ENCODE data around the gene MRNIP.

Gene MRNIP

DNA sequence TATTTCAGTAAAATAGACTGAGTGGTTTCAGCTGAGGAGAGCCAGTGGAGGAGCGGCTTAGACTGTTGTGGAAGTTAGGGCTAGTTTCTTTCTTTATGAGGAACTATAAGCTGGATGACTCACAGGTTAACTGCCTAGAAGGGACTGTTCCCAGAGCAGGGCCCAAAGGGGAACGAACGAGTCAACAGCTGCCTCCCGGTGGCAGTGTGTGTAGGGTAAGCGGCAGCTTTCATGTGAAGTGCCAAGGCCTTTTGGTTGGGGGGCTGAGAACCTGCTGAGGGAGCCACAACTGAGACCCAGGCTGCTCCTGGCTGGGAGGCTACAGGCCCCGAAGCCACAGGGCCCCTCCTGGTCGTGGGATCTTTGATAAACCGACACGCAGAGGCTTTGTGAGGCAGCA, 30.9 kb downstream of the MRNIP start:
- peaks cover 1 to 4% of the 10 kb centered on the region in 2 experiments for H3K4me1 ChIP-seq (ENCODE audit: control insufficient read depth in 1 of 2, insufficient read depth in 2 of 2, low read length in 2 of 2)
- no peak overlapping the region for H3K23ac ChIP-seq (ENCODE audit: low read length)
- DNase-seq = peak in 1 of 2 donors; percentile 39
- H3K4me2 ChIP-seq (ENCODE audit: low read length) = no peak overlapping the region
- H3K79me2 ChIP-seq (ENCODE audit: control insufficient read depth, insufficient read depth, low read length, poor library complexity) = peaks cover 3% of the 10 kb centered on the region
- H3K14ac ChIP-seq (ENCODE audit: low read length) = no peak overlapping the region
- no peak overlapping the region for H3K9ac ChIP-seq (ENCODE audit: low read length)
- H4K91ac ChIP-seq (ENCODE audit: low read depth, low read length) = no peak overlapping the region
- H2BK12ac ChIP-seq (ENCODE audit: low read length) = no peak overlapping the region
- no peak overlapping the region for H3K4me3 ChIP-seq (ENCODE audit: low read depth, low read length)
- WGBS (ENCODE audit: extremely low coverage, insufficient coverage, insufficient read length) = no CpG with 5 or more reads among the region's 9 CpGs
- H4K8ac ChIP-seq (ENCODE audit: low read depth, low read length) = no peak overlapping the region
- no peak overlapping the region for H4K12ac ChIP-seq (ENCODE audit: low read depth, low read length)
- H3K9me3 ChIP-seq (ENCODE audit: insufficient read depth, low read depth, low read length) = peaks cover 6% of the 10 kb centered on the region
- no peaks in the 10 kb centered on the region for H3K79me1 ChIP-seq (ENCODE audit: low read length)
- no peak overlapping the region for H2BK120ac ChIP-seq (ENCODE audit: insufficient read depth, low read length, poor library complexity)
- no peak overlapping the region for H3K18ac ChIP-seq (ENCODE audit: low read length)
- H3K27me3 ChIP-seq (ENCODE audit: insufficient read depth, low read length) = no peaks in the 10 kb centered on the region
- peaks cover 71 to 82% of the 10 kb centered on the region in 2 experiments for H3K36me3 ChIP-seq (ENCODE audit: control insufficient read depth in 1 of 2, insufficient read depth in 2 of 2, low read length in 2 of 2)
- H2BK5ac ChIP-seq (ENCODE audit: low read depth, low read length, poor library complexity) = no peak overlapping the region
- H2AK5ac ChIP-seq (ENCODE audit: low read length) = no peak overlapping the region
- H3K27ac ChIP-seq (ENCODE audit: low read depth, low read length) = no peak overlapping the region
- no peak overlapping the region for H2AFZ ChIP-seq (ENCODE audit: insufficient read depth, low read length, poor library complexity)
- no peak overlapping the region for H3K4ac ChIP-seq (ENCODE audit: low read depth, low read length)

DNA sequence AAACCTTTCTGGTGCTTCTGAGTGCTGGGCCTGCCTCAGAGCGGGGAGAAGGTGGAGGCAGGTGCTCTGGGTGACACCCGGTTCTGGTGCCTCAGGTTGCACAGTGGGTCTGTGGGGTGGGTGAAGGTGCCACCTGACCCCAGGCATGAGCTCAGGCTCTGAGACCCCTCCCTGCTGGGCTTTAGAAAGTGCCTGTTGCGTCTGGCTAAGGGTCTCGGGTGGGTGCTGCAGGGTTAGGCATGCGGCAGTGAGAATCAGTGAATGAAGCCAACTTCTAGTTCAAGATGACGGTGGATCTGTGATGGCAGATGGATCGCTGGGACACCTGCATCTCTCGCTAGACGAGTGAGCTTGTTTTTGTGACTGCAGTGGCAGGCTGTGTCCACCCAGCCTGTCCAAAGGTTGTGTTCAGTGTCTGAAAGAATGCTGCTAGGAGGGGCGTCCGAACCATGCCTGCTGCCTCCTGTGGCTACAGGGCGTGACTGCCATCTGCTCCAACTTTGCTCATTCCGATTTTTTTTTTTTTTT, 32.9 kb downstream of the MRNIP start:
- H3K79me1 ChIP-seq (ENCODE audit: low read length) = peaks cover 8% of the 10 kb centered on the region
- no peak overlapping the region for H3K27ac ChIP-seq (ENCODE audit: low read depth, low read length)
- H3K4me3 ChIP-seq (ENCODE audit: low read depth, low read length) = no peak overlapping the region
- H4K12ac ChIP-seq (ENCODE audit: low read depth, low read length) = no peak overlapping the region
- H3K27me3 ChIP-seq (ENCODE audit: insufficient read depth, low read length) = no peaks in the 10 kb centered on the region
- no peak overlapping the region for H2AK5ac ChIP-seq (ENCODE audit: low read length)
- no peak overlapping the region for H2BK120ac ChIP-seq (ENCODE audit: insufficient read depth, low read length, poor library complexity)
- WGBS (ENCODE audit: extremely low coverage, insufficient coverage, insufficient read length) = no CpG with 5 or more reads among the region's 13 CpGs
- H3K79me2 ChIP-seq (ENCODE audit: control insufficient read depth, insufficient read depth, low read length, poor library complexity) = peaks cover 17% of the 10 kb centered on the region
- peaks cover 7 to 10% of the 10 kb centered on the region in 2 experiments for H3K4me1 ChIP-seq (ENCODE audit: control insufficient read depth in 1 of 2, insufficient read depth in 2 of 2, low read length in 2 of 2)
- H3K36me3 ChIP-seq (ENCODE audit: control insufficient read depth in 1 of 2, insufficient read depth in 2 of 2, low read length in 2 of 2) = peaks cover 60 to 72% of the 10 kb centered on the region in 2 experiments
- no peak overlapping the region for H4K91ac ChIP-seq (ENCODE audit: low read depth, low read length)
- no peak overlapping the region for H2AFZ ChIP-seq (ENCODE audit: insufficient read depth, low read length, poor library complexity)
- DNase-seq = peak in 1 of 2 donors; percentile 37
- H2BK12ac ChIP-seq (ENCODE audit: low read length) = no peak overlapping the region
- H3K14ac ChIP-seq (ENCODE audit: low read length) = no peak overlapping the region
- H3K4ac ChIP-seq (ENCODE audit: low read depth, low read length) = no peak overlapping the region
- no peak overlapping the region for H2BK5ac ChIP-seq (ENCODE audit: low read depth, low read length, poor library complexity)
- no peak overlapping the region for H3K18ac ChIP-seq (ENCODE audit: low read length)
- H4K8ac ChIP-seq (ENCODE audit: low read depth, low read length) = no peak overlapping the region
- no peak overlapping the region for H3K23ac ChIP-seq (ENCODE audit: low read length)
- no peak overlapping the region for H3K9ac ChIP-seq (ENCODE audit: low read length)
- H3K9me3 ChIP-seq (ENCODE audit: insufficient read depth, low read depth, low read length) = peaks cover 3% of the 10 kb centered on the region
- no peak overlapping the region for H3K4me2 ChIP-seq (ENCODE audit: low read length)

GRCh38 chr5:179824745-179825112, 33.9 kb downstream of the MRNIP start:
- no peak overlapping the region for H3K27ac ChIP-seq (ENCODE audit: low read depth, low read length)
- WGBS (ENCODE audit: extremely low coverage, insufficient coverage, insufficient read length) = no CpG with 5 or more reads among the region's 3 CpGs
- H3K9me3 ChIP-seq (ENCODE audit: insufficient read depth, low read depth, low read length) = peaks cover 2% of the 10 kb centered on the region
- H3K79me1 ChIP-seq (ENCODE audit: low read length) = peaks cover 17% of the 10 kb centered on the region
- H2BK5ac ChIP-seq (ENCODE audit: low read depth, low read length, poor library complexity) = no peak overlapping the region
- H3K4ac ChIP-seq (ENCODE audit: low read depth, low read length) = no peak overlapping the region
- no peak for DNase-seq
- no peak overlapping the region for H3K23ac ChIP-seq (ENCODE audit: low read length)
- no peak overlapping the region for H4K12ac ChIP-seq (ENCODE audit: low read depth, low read length)
- H3K79me2 ChIP-seq (ENCODE audit: control insufficient read depth, insufficient read depth, low read length, poor library complexity) = peaks cover 24% of the 10 kb centered on the region
- no peak overlapping the region for H3K14ac ChIP-seq (ENCODE audit: low read length)
- no peak overlapping the region for H4K91ac ChIP-seq (ENCODE audit: low read depth, low read length)
- no peak overlapping the region for H2AFZ ChIP-seq (ENCODE audit: insufficient read depth, low read length, poor library complexity)
- H3K36me3 ChIP-seq (ENCODE audit: control insufficient read depth in 1 of 2, insufficient read depth in 2 of 2, low read length in 2 of 2) = peaks cover 61 to 65% of the 10 kb centered on the region in 2 experiments
- no peak overlapping the region for H2BK12ac ChIP-seq (ENCODE audit: low read length)
- peaks cover 15 to 18% of the 10 kb centered on the region in 2 experiments for H3K4me1 ChIP-seq (ENCODE audit: control insufficient read depth in 1 of 2, insufficient read depth in 2 of 2, low read length in 2 of 2)
- no peak overlapping the region for H2AK5ac ChIP-seq (ENCODE audit: low read length)
- no peak overlapping the region for H2BK120ac ChIP-seq (ENCODE audit: insufficient read depth, low read length, poor library complexity)
- H3K27me3 ChIP-seq (ENCODE audit: insufficient read depth, low read length) = no peaks in the 10 kb centered on the region
- no peak overlapping the region for H3K9ac ChIP-seq (ENCODE audit: low read length)
- H3K18ac ChIP-seq (ENCODE audit: low read length) = no peak overlapping the region
- no peak overlapping the region for H4K8ac ChIP-seq (ENCODE audit: low read depth, low read length)
- H3K4me3 ChIP-seq (ENCODE audit: low read depth, low read length) = no peak overlapping the region
- no peak overlapping the region for H3K4me2 ChIP-seq (ENCODE audit: low read length)

DNA sequence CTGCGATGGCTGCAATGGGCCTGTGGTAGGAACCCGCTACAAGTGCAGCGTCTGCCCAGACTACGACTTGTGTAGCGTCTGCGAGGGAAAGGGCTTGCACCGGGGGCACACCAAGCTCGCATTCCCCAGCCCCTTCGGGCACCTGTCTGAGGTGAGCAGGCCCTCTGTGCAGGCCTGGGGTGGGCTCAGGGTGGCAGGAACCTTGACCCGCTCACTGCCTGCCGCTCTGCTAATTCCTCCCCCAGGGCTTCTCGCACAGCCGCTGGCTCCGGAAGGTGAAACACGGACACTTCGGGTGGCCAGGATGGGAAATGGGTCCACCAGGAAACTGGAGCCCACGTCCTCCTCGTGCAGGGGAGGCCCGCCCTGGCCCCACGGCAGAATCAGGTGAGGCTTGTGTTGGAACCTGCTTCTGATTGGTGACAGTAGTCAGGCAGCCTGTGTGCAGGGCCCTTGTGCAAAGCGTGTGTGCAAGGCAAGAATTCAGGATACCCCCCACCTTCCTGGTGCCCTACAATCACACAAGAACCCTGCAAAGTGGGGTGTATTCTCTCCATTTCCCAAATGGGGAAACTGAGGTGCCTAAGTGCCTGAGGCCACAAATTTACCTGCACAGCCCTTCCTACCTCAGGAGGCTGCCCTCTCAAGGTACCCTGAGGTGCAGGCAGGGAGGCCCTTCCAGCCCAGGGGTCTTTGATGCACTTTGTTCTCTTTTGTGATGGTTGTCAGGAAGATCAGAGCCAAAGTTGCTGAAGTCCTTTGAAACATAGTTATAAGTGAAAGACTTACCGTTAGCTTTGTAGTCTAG, 34.5 kb downstream of the MRNIP start:
- Histone ChIP-seq H3K79me1 (ENCODE audit: low read length) (peaks cover 22% of the 10 kb centered on the region), H2BK12ac (ENCODE audit: low read length) (no peak overlapping the region), H3K36me3 (ENCODE audit: control insufficient read depth in 1 of 2, insufficient read depth in 2 of 2, low read length in 2 of 2) (peaks cover 58 to 61% of the 10 kb centered on the region in 2 experiments), H3K27me3 (ENCODE audit: insufficient read depth, low read length) (no peaks in the 10 kb centered on the region), H3K14ac (ENCODE audit: low read length) (no peak overlapping the region), H3K4me3 (ENCODE audit: low read depth, low read length) (no peak overlapping the region), H3K4me1 (ENCODE audit: control insufficient read depth in 1 of 2, insufficient read depth in 2 of 2, low read length in 2 of 2) (peaks cover 19 to 21% of the 10 kb centered on the region in 2 experiments), H2BK5ac (ENCODE audit: low read depth, low read length, poor library complexity) (no peak overlapping the region), H3K79me2 (ENCODE audit: control insufficient read depth, insufficient read depth, low read length, poor library complexity) (peaks cover 24% of the 10 kb centered on the region), H2AFZ (ENCODE audit: insufficient read depth, low read length, poor library complexity) (no peak overlapping the region), H3K18ac (ENCODE audit: low read length) (no peak overlapping the region), H3K23ac (ENCODE audit: low read length) (no peak overlapping the region), H3K4ac (ENCODE audit: low read depth, low read length) (no peak overlapping the region), H4K12ac (ENCODE audit: low read depth, low read length) (no peak overlapping the region), H2AK5ac (ENCODE audit: low read length) (no peak overlapping the region), H3K9ac (ENCODE audit: low read length) (no peak overlapping the region), H4K8ac (ENCODE audit: low read depth, low read length) (no peak overlapping the region), H2BK120ac (ENCODE audit: insufficient read depth, low read length, poor library complexity) (no peak overlapping the region), H3K9me3 (ENCODE audit: insufficient read depth, low read depth, low read length) (peaks cover 2% of the 10 kb centered on the region), H4K91ac (ENCODE audit: low read depth, low read length) (no peak overlapping the region), H3K27ac (ENCODE audit: low read depth, low read length) (no peak overlapping the region), H3K4me2 (ENCODE audit: low read length) (no peak overlapping the region)
- no CpG with 5 or more reads among the region's 22 CpGs for WGBS (ENCODE audit: extremely low coverage, insufficient coverage, insufficient read length)
- DNase-seq = no peak

Data from trophoblast cell (in vitro differentiated cells and primary cell).